CD14-positive monocyte (primary cell): ENCODE data around the gene SSBP3. TPM values are rescaled to one million over a fixed set of nuclear protein-coding genes. Genes with fewer than 3 reads are reported as not detected.
A peak's percentile ranks its signal among the peaks of the same experiment; 100 is the strongest.

Source experiments
- DNase-seq, 3 donors: peaks; one replicate each; pipeline ENCODE4 v3.0.0-alpha.2; 2011 to 2022
- H2AFZ ChIP-seq: 2 replicates; pipeline ENCODE4 v1.6.0; 2012; ENCODE audit warnings: mild to moderate bottlenecking, low read depth, low read length, inconsistent platforms; ENCODE audit not compliant: insufficient read depth, poor library complexity, severe bottlenecking
- H3K27ac ChIP-seq, 2 donors: 1 replicate in 1 of 2; 2 replicates in 1 of 2; pipeline ENCODE4 v1.5.1; 2012 to 2013; ENCODE audit warnings: low read length in 2 of 2, control low read depth in 1 of 2, inconsistent platforms in 1 of 2, low read depth in 1 of 2, mild to moderate bottlenecking in 1 of 2
- H3K27me3 ChIP-seq, 2 donors: one replicate each; pipeline versions ENCODE4 v1.6.0 to v1.6.1; 2011 to 2013; ENCODE audit warnings: low read length in 2 of 2; ENCODE audit not compliant: control insufficient read depth in 2 of 2, insufficient read depth in 2 of 2
- H3K36me3 ChIP-seq, 2 donors: replicated peaks in 1 of 2; 1 replicate in 1 of 2; 2 replicates in 1 of 2; pipeline versions ENCODE4 v1.5.1 to v1.6.1; 2012 to 2013; ENCODE audit warnings: low read length in 2 of 2, control low read depth in 1 of 2, inconsistent platforms in 1 of 2, mild to moderate bottlenecking in 1 of 2; ENCODE audit not compliant: insufficient read depth in 2 of 2, control insufficient read depth in 1 of 2
- H3K4me1 ChIP-seq, 2 donors: 1 replicate in 1 of 2; 2 replicates in 1 of 2; pipeline versions ENCODE4 v1.5.1 to v1.6.1; 2012 to 2013; ENCODE audit warnings: low read length in 2 of 2, control low read depth in 1 of 2, inconsistent platforms in 1 of 2, mild to moderate bottlenecking in 1 of 2, moderate library complexity in 1 of 2; ENCODE audit not compliant: insufficient read depth in 2 of 2, control insufficient read depth in 1 of 2
- H3K4me2 ChIP-seq: replicated peaks from 2 replicates; pipeline ENCODE3; 2012; ENCODE audit warnings: low read length, moderate library complexity, mild to moderate bottlenecking; ENCODE audit not compliant: poor library complexity, severe bottlenecking; ENCODE audit errors: extremely low read depth
- H3K4me3 ChIP-seq, 3 experiments: fragments of 200-600 bp in 1 of 3; sonication (generic) in 1 of 3; replicated peaks in 1 of 3; 1 replicate in 2 of 3; 2 replicates in 1 of 3; pipeline ENCODE4 v1.5.1; 2011 to 2013; ENCODE audit warnings: low read length in 3 of 3, mild to moderate bottlenecking in 3 of 3, control low read depth in 2 of 3, low read depth in 2 of 3, inconsistent platforms in 1 of 3, moderate library complexity in 1 of 3
- H3K79me2 ChIP-seq: 2 replicates; pipeline ENCODE4 v1.6.0; 2012; ENCODE audit warnings: mild to moderate bottlenecking, control low read depth, inconsistent platforms, low read length, moderate library complexity; ENCODE audit not compliant: insufficient read depth
- H3K9ac ChIP-seq: 2 replicates; pipeline ENCODE4 v1.6.0; 2017; ENCODE audit warnings: low read length, mild to moderate bottlenecking; ENCODE audit not compliant: insufficient read depth, poor library complexity, severe bottlenecking
- H3K9me3 ChIP-seq, 2 donors: replicated peaks in 1 of 2; 1 replicate in 1 of 2; 2 replicates in 1 of 2; pipeline versions ENCODE4 v1.5.1 to v1.6.1; 2012 to 2013; ENCODE audit warnings: low read length in 2 of 2, control low read depth in 1 of 2; ENCODE audit not compliant: control insufficient read depth in 1 of 2, insufficient read depth in 1 of 2
- H4K20me1 ChIP-seq: 2 replicates; pipeline ENCODE4 v1.6.0; 2012; ENCODE audit warnings: mild to moderate bottlenecking, low read length, control low read depth, moderate library complexity; ENCODE audit not compliant: insufficient read depth
- H3K27ac Mint-ChIP-seq, 7 donors: one replicate each; pipeline ENCODE4 v1.8.0; 2020; ENCODE audit warnings: mild to moderate bottlenecking in 7 of 7, mixed read lengths in 7 of 7, moderate library complexity in 6 of 7, inconsistent platforms in 2 of 7
- H3K27me3 Mint-ChIP-seq, 3 donors: one replicate each; pipeline ENCODE4 v1.8.0; 2021 to 2022; ENCODE audit warnings: low read depth in 3 of 3, mild to moderate bottlenecking in 3 of 3, mixed read lengths in 3 of 3, moderate library complexity in 3 of 3, inconsistent platforms in 1 of 3
- H3K36me3 Mint-ChIP-seq, 2 donors: one replicate each; pipeline ENCODE4 v1.8.0; 2020; ENCODE audit warnings: mixed read lengths in 2 of 2, inconsistent platforms in 1 of 2, mild to moderate bottlenecking in 1 of 2
- H3K4me1 Mint-ChIP-seq: one replicate; pipeline ENCODE4 v1.8.0; 2020; ENCODE audit warnings: mild to moderate bottlenecking, mixed read lengths
- H3K4me3 Mint-ChIP-seq, 2 donors: one replicate each; pipeline ENCODE4 v1.8.0; 2020; ENCODE audit warnings: mild to moderate bottlenecking in 2 of 2, mixed read lengths in 2 of 2, moderate library complexity in 1 of 2
- H3K9me3 Mint-ChIP-seq, 7 donors: one replicate each; pipeline ENCODE4 v1.8.0; 2020 to 2022; ENCODE audit warnings: mixed read lengths in 7 of 7, mild to moderate bottlenecking in 6 of 7, moderate library complexity in 6 of 7, inconsistent platforms in 2 of 7
- CTCF ChIP-seq: fragments of 200-600 bp; IDR thresholded peaks from one replicate; pipeline ENCODE4 v1.8.0; 2022; ENCODE audit warnings: antibody characterized with exemption, mild to moderate bottlenecking
- WGBS: methylation state at CpG from one replicate; pipeline ENCODE4 v1.1.5; 2013; ENCODE audit warnings: missing lambda C conversion rate; ENCODE audit not compliant: insufficient coverage; 5-methylcytosine and 5-hydroxymethylcytosine counted together
- intact Hi-C, 2 donors: fragments of 100-400 bp; cut with micrococcal nuclease; formaldehyde crosslinking; loops; one replicate each; pipeline versions ENCODE4 v1.15.0 to v1.15.1; 2023
- polyA plus RNA-seq, 3 donors: library from polyadenylated mRNA; depleted of rRNA in 1 of 3; unstranded in 2 of 3; stranded (reverse) in 1 of 3; fragments of 300-500 nt in 2 of 3; fragments of >200 nt in 1 of 3; fragmentation: Illumina TruSeq in 2 of 3; gene quantifications; 1 replicate in 2 of 3; 2 replicates in 1 of 3; pipeline ENCODE4 v1.2.3, GENCODE V29; 2012 to 2021

Gene SSBP3
- polyA plus RNA-seq, 3 donors: 4.1 to 30.7 (median 4.3) TPM

GRCh38 chr1:54275349-54275748, 130.8 kb downstream of the SSBP3 start:
- Mint-ChIP-seq H3K27ac (peak overlapping the region in 1 of 7 donors; percentile 50), H3K36me3 (peaks cover 12 to 17% of the 10 kb centered on the region in 2 donors), H3K9me3 (no peaks in the 10 kb centered on the region), H3K27me3 (no peaks in the 10 kb centered on the region), H3K4me1 (no peaks in the 10 kb centered on the region), H3K4me3 (no peak overlapping the region)
- Histone ChIP-seq H3K4me3 (no peak overlapping the region), H3K27me3 (no peaks in the 10 kb centered on the region), H3K79me2 (no peaks in the 10 kb centered on the region), H3K4me1 (no peaks in the 10 kb centered on the region), H3K27ac (no peak overlapping the region), H3K4me2 (no peak overlapping the region), H3K9ac (no peak overlapping the region), H2AFZ (no peak overlapping the region), H3K36me3 (peaks cover 2 to 12% of the 10 kb centered on the region in 2 donors), H3K9me3 (no peaks in the 10 kb centered on the region), H4K20me1 (peaks cover 9% of the 10 kb centered on the region)
- no peak for DNase-seq
- TF ChIP-seq CTCF: no peak
- intact Hi-C loops: no loop called here
- WGBS: 88% methylated on average over 2 of the region's 3 CpGs

GRCh38 chr1:54274881-54275280, 131.3 kb downstream of the SSBP3 start:
- Histone ChIP-seq H3K9ac (no peak overlapping the region), H3K36me3 (peaks cover 0 to 7% of the 10 kb centered on the region in 2 donors), H3K27me3 (no peaks in the 10 kb centered on the region), H3K9me3 (no peaks in the 10 kb centered on the region), H3K27ac (no peak overlapping the region), H3K4me2 (no peak overlapping the region), H4K20me1 (peaks cover 9% of the 10 kb centered on the region), H3K4me3 (no peak overlapping the region), H3K79me2 (no peaks in the 10 kb centered on the region), H3K4me1 (no peaks in the 10 kb centered on the region), H2AFZ (no peak overlapping the region)
- H3K27ac Mint-ChIP-seq: peak overlapping the region in 2 of 7 donors; percentile 1 to 55
- H3K9me3 Mint-ChIP-seq: no peaks in the 10 kb centered on the region
- no peaks in the 10 kb centered on the region for H3K4me1 Mint-ChIP-seq
- 79% methylated on average over 10 of the region's 11 CpGs for WGBS
- H3K4me3 Mint-ChIP-seq: no peak overlapping the region
- H3K27me3 Mint-ChIP-seq: no peaks in the 10 kb centered on the region
- H3K36me3 Mint-ChIP-seq: peaks cover 11 to 12% of the 10 kb centered on the region in 2 donors
- TF ChIP-seq CTCF: no peak
- intact Hi-C loops: no loop called here
- no peak for DNase-seq
